ENCODE measurements around the gene ACOT12. TPM values are rescaled to one million over a fixed set of nuclear protein-coding genes. Genes with fewer than 3 reads are reported as not detected.

The ACOT12 gene
- polyA plus RNA-seq, 3 donors: not detected

DNA sequence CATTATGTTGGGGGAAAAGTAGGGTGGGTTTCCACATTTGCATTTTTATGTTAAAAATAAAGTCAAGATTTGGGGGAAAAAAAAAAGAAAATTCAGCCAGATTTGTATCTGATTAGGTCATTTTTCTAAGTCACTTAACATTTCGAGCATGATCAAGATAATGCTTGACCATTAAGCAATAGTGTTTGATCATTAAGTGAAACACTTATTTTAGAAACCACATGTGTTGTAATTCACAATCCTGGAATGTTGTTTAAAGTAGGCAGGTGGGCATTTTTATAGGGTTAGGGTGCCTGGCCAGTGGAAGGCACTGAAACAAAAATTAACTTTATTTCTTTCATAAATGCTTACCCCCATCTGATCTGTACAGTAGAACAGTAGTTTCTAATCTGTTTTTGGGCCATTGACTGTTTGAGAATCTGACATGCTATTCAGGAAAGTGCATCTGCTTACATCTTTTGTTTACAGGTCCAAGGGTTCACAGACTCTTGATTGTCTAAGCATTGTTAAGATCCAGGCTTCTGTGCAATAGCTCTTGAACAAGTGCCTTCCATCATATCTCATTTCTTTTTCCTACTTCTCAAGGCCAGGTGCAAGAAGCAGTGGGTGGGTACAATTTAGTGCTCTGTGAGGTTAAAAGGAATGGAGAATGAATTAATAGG is 83.4 kb downstream of the ACOT12 start:
- H3K27me3 Mint-ChIP-seq (ENCODE audit: low read depth in 3 of 3): no peaks in the 10 kb centered on the region
- H3K36me3 Mint-ChIP-seq: peaks cover 51 to 64% of the 10 kb centered on the region in 2 donors
- peaks cover 2% of the 10 kb centered on the region for H3K4me1 Mint-ChIP-seq
- no peak overlapping the region for H3K27ac Mint-ChIP-seq
- H3K4me3 Mint-ChIP-seq: no peak overlapping the region
- DNase-seq: no peak
- Histone ChIP-seq H2AFZ (ENCODE audit: insufficient read depth, low read depth, low read length, poor library complexity, severe bottlenecking) (no peak overlapping the region), H3K79me2 (ENCODE audit: insufficient read depth, low read length) (no peaks in the 10 kb centered on the region), H3K4me1 (ENCODE audit: control insufficient read depth in 1 of 2, insufficient read depth in 2 of 2, low read length in 2 of 2) (no peaks in the 10 kb centered on the region), H3K36me3 (replicated peaks in 1 of 2; ENCODE audit: control insufficient read depth in 1 of 2, insufficient read depth in 2 of 2, low read length in 2 of 2) (peaks cover 49 to 72% of the 10 kb centered on the region in 2 donors), H3K27ac (ENCODE audit: low read depth in 1 of 2, low read length in 2 of 2) (no peak overlapping the region), H3K4me2 (replicated peaks; ENCODE audit: extremely low read depth, low read length, poor library complexity, severe bottlenecking) (no peak overlapping the region), H3K4me3 (replicated peaks in 1 of 3; ENCODE audit: low read depth in 2 of 3, low read length in 3 of 3) (no peak overlapping the region), H3K27me3 (ENCODE audit: control insufficient read depth in 2 of 2, insufficient read depth in 2 of 2, low read length in 2 of 2) (no peaks in the 10 kb centered on the region), H4K20me1 (ENCODE audit: insufficient read depth, low read length) (no peaks in the 10 kb centered on the region), H3K9ac (ENCODE audit: insufficient read depth, low read length, poor library complexity, severe bottlenecking) (no peak overlapping the region), H3K9me3 (replicated peaks in 1 of 2; ENCODE audit: control insufficient read depth in 1 of 2, insufficient read depth in 1 of 2, low read length in 2 of 2) (no peaks in the 10 kb centered on the region)
- no CpG with 5 or more reads among the region's 1 CpG for WGBS (ENCODE audit: insufficient coverage)
- no peak for TF ChIP-seq CTCF (IDR thresholded peaks at IDR 0.05)
- no peaks in the 10 kb centered on the region for H3K9me3 Mint-ChIP-seq
- intact Hi-C loops (cut with micrococcal nuclease): no loop called here

DNA sequence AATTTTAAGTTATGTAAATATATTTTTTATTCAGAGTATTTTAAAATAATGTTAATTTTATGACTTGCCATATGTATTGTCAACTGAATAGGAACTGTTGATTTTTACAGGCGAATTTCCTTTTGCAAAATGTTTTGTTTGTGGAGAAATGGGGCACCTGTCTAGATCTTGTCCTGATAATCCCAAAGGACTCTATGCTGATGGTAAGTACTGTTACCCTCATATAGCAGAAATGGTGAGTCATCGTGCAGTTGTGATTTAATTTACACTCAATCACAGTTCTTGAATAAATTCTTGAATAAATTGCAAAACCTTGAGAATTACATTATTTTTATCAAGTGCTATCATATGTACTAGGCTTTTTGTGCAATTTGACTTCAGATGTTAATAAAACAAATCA is 85.1 kb downstream of the ACOT12 start:
- Histone ChIP-seq H3K79me2 (ENCODE audit: insufficient read depth, low read length) (peaks cover 4% of the 10 kb centered on the region), H3K4me1 (ENCODE audit: control insufficient read depth in 1 of 2, insufficient read depth in 2 of 2, low read length in 2 of 2) (no peaks in the 10 kb centered on the region), H3K36me3 (replicated peaks in 1 of 2; ENCODE audit: control insufficient read depth in 1 of 2, insufficient read depth in 2 of 2, low read length in 2 of 2) (peaks cover 55 to 68% of the 10 kb centered on the region in 2 donors), H3K27me3 (ENCODE audit: control insufficient read depth in 2 of 2, insufficient read depth in 2 of 2, low read length in 2 of 2) (no peaks in the 10 kb centered on the region), H3K4me3 (replicated peaks in 1 of 3; ENCODE audit: low read depth in 2 of 3, low read length in 3 of 3) (no peak overlapping the region), H3K9me3 (replicated peaks in 1 of 2; ENCODE audit: control insufficient read depth in 1 of 2, insufficient read depth in 1 of 2, low read length in 2 of 2) (no peaks in the 10 kb centered on the region), H4K20me1 (ENCODE audit: insufficient read depth, low read length) (no peaks in the 10 kb centered on the region), H3K9ac (ENCODE audit: insufficient read depth, low read length, poor library complexity, severe bottlenecking) (no peak overlapping the region), H3K27ac (ENCODE audit: low read depth in 1 of 2, low read length in 2 of 2) (no peak overlapping the region), H3K4me2 (replicated peaks; ENCODE audit: extremely low read depth, low read length, poor library complexity, severe bottlenecking) (no peak overlapping the region), H2AFZ (ENCODE audit: insufficient read depth, low read depth, low read length, poor library complexity, severe bottlenecking) (no peak overlapping the region)
- Mint-ChIP-seq H3K27me3 (ENCODE audit: low read depth in 3 of 3) (no peaks in the 10 kb centered on the region), H3K27ac (no peak overlapping the region), H3K4me1 (peaks cover 2% of the 10 kb centered on the region), H3K36me3 (peaks cover 54 to 63% of the 10 kb centered on the region in 2 donors), H3K4me3 (no peak overlapping the region), H3K9me3 (no peaks in the 10 kb centered on the region)
- intact Hi-C loops (cut with micrococcal nuclease): no loop called here
- WGBS (ENCODE audit: insufficient coverage): no CpG with 5 or more reads among the region's 2 CpGs
- no peak for DNase-seq
- TF ChIP-seq CTCF (IDR thresholded peaks at IDR 0.05): no peak
